SH-SY5Y (cell line): ENCODE measurements around the gene CARHSP1.

Experiments
- GATA2 ChIP-seq: IDR thresholded peaks from 2 replicates; pipeline ENCODE4 v1.6.1; 2011; ENCODE audit warnings: mild to moderate bottlenecking, low read depth, low read length
- GATA3 ChIP-seq: IDR thresholded peaks from 2 replicates; pipeline ENCODE4 v1.6.1; 2011; ENCODE audit warnings: low read depth, mild to moderate bottlenecking, low read length, moderate library complexity

The CARHSP1 gene

GRCh38 chr16:8868416-8869211 is at the start of gene CARHSP1:
CARHSP1 (minus strand) TSS chr16:8869006; CDS start chr16:8859328, 9,678 bp downstream.
- TF ChIP-seq GATA2 (no peak), GATA3 (no peak)

- TF ChIP-seq GATA2 (no peak), GATA3 (no peak)
Measured at GRCh38 chr16:8916541-8917225, 47.9 kb upstream of the CARHSP1 start.

GRCh38 chr16:8915722-8916301 is 47.0 kb upstream of the CARHSP1 start:
- no peak for TF ChIP-seq GATA3

- no peak for TF ChIP-seq GATA3
- no peak for TF ChIP-seq GATA2
Measured at GRCh38 chr16:8914098-8914497, 45.3 kb upstream of the CARHSP1 start.

- TF ChIP-seq GATA2 = no peak
- TF ChIP-seq GATA3 = no peak
Measured at GRCh38 chr16:8912793-8913192, 44.0 kb upstream of the CARHSP1 start.

GRCh38 chr16:8910811-8911210 is 42.0 kb upstream of the CARHSP1 start:
- no peak for TF ChIP-seq GATA3
- no peak for TF ChIP-seq GATA2

- TF ChIP-seq GATA2 (no peak), GATA3 (no peak)
Measured at GRCh38 chr16:8908810-8909468, 40.1 kb upstream of the CARHSP1 start.

GRCh38 chr16:8907096-8907495 is 38.3 kb upstream of the CARHSP1 start:
- TF ChIP-seq GATA3 (no peak), GATA2 (no peak)

GRCh38 chr16:8905795-8906591 is 37.2 kb upstream of the CARHSP1 start:
- TF ChIP-seq GATA3 = no peak
- no peak for TF ChIP-seq GATA2

- TF ChIP-seq GATA3 (no peak), GATA2 (no peak)
Measured at GRCh38 chr16:8905168-8905762, 36.5 kb upstream of the CARHSP1 start.

- TF ChIP-seq GATA3 (no peak), GATA2 (no peak)
Measured at GRCh38 chr16:8904018-8904430, 35.2 kb upstream of the CARHSP1 start.

GRCh38 chr16:8903004-8903403 is 34.2 kb upstream of the CARHSP1 start:
- TF ChIP-seq GATA2 (no peak), GATA3 (no peak)

- no peak for TF ChIP-seq GATA2
- TF ChIP-seq GATA3 = no peak
Measured at GRCh38 chr16:8901320-8901861, 32.6 kb upstream of the CARHSP1 start.
